HEK293T (cell line): ENCODE measurements around the gene LRRC3C.

Experiments used
- BHLHE40 ChIP-seq: fragments of 450-650 bp; IDR thresholded peaks from 2 replicates; pipeline ENCODE4 v1.6.1; 2016; ENCODE audit warnings: mild to moderate bottlenecking, moderate library complexity, borderline replicate concordance
- FOXM1 ChIP-seq: fragments of 450-650 bp; IDR thresholded peaks from 2 replicates; pipeline ENCODE4 v1.6.1; 2017; ENCODE audit warnings: mild to moderate bottlenecking, borderline replicate concordance
- HDGF ChIP-seq: fragments of 450-650 bp; IDR thresholded peaks from 2 replicates; pipeline ENCODE4 v1.6.1; 2017; ENCODE audit warnings: antibody characterized with exemption, borderline replicate concordance
- L3MBTL2 ChIP-seq: fragments of 450-650 bp; conservative IDR thresholded peaks from 2 replicates; pipeline ENCODE4 v1.6.1; 2016; ENCODE audit warnings: mild to moderate bottlenecking
- PKNOX1 ChIP-seq: fragments of 450-650 bp; IDR thresholded peaks from 2 replicates; pipeline ENCODE4 v1.6.1; 2016
- SP1 ChIP-seq: fragments of 450-650 bp; IDR thresholded peaks from 2 replicates; pipeline ENCODE4 v1.6.1; 2017
- SUZ12 ChIP-seq: fragments of 450-650 bp; IDR thresholded peaks from 2 replicates; pipeline ENCODE4 v1.6.1; 2016; ENCODE audit warnings: mild to moderate bottlenecking
- TARDBP ChIP-seq: fragments of 450-650 bp; IDR thresholded peaks from 2 replicates; pipeline ENCODE4 v1.6.1; 2016

GRCh38 chr17:39980351-39981206 lies 53.0 kb downstream of the LRRC3C start, which contains the start of gene PSMD3:
- TF ChIP-seq SUZ12: no peak
- no peak for TF ChIP-seq PKNOX1
- no peak for TF ChIP-seq SP1
- TF ChIP-seq HDGF: no peak
- peak; percentile 16; the same call in 1 of the 2 replicates for TF ChIP-seq TARDBP
- TF ChIP-seq L3MBTL2: peak; percentile 82
- no peak for TF ChIP-seq BHLHE40
- peak; percentile 56; the same call in 1 of the 2 replicates for TF ChIP-seq FOXM1
